ENCODE measurements around the gene GDI1.

The GDI1 gene

DNA sequence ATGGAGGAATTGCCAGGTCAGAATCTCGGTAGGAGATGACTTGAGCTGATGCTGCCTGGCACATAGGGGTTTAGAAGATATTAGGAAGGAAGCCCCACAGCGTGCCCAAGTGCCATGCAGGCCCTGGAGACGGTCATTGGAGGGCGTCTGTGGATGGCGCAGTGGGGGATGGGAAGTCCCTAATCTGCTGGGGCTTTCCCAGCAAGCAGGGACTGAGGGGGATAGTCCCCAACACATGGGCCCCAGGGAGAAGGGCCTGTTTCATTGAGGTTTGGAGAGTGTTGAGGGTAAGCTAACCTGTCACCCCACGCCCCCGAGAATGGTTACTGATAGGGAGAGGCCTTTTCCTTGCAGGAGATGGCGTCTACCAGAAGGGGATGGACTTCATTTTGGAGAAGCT is 17.8 kb upstream of the GDI1 start:
- in situ Hi-C loops (cut with HindIII; ENCODE audit: low pct_unique_long_range_greater_than_20kb, low sequenced_read_pairs): no loop called here

DNA sequence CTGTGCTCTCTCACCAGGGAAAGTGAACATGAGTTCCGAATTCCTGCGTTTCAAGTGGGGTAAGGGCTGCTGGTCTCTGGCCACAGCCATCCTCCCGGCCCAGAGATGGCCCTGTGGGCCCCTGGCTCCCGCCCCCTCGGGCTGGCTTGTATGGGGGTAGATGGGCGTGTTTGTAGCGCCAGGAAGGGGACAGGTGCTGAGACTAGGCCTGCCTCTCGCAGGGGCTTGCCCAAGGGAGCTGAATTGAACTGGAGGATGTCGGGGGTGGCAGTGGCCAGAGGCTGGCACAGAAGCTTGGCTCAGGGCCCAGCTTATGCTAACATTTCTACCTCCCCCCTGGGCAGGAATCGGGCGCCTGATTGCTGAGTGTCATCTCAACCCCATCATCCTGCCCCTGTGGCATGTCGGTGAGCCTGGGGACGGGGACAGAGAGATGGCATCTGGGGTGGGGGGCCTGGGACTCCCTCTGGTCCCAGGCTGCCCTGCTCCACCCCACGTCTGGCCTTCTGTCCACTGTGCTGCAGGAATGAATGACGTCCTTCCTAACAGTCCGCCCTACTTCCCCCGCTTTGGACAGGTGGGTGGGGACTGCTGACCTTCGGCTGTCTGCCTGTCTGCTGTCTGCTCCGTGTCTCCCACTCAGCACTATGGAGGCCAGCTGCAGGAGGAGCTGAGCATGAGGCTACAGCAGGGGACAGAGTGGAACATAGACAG is 17.1 kb upstream of the GDI1 start:
- no peak for DNase-seq (ENCODE audit: low read depth in 1 of 2, low spot score in 1 of 2)
- in situ Hi-C loops (cut with HindIII; ENCODE audit: low pct_unique_long_range_greater_than_20kb, low sequenced_read_pairs): no loop called here
- TF ChIP-seq JUND (IDR thresholded peaks at IDR 0.05; ENCODE audit: low read depth): no peak

More for the DNA sequence above, 17.8 kb upstream of the GDI1 start:
- no peak for TF ChIP-seq JUND (IDR thresholded peaks at IDR 0.05; ENCODE audit: low read depth)
- DNase-seq (ENCODE audit: low read depth in 1 of 2, low spot score in 1 of 2): no peak

DNA sequence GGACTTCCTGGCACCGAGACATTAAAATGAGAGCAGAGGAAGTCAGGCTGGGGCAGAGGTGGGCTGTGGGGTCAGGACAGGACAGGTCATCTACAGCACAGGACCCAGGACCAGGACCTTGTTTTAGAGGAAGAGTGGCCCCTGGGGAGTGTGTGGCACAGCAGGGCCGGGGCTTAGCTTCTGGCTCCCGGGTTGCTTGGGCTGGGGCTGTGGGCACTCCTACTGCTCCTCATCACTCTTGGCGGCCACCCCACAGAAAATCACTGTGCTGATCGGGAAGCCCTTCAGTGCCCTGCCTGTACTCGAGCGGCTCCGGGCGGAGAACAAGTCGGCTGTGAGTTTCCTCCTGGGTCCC is 16.6 kb upstream of the GDI1 start:
- in situ Hi-C loops (cut with HindIII; ENCODE audit: low pct_unique_long_range_greater_than_20kb, low sequenced_read_pairs): no loop called here
- DNase-seq (ENCODE audit: low read depth in 1 of 2, low spot score in 1 of 2): no peak
- TF ChIP-seq JUND (IDR thresholded peaks at IDR 0.05; ENCODE audit: low read depth): no peak

DNA sequence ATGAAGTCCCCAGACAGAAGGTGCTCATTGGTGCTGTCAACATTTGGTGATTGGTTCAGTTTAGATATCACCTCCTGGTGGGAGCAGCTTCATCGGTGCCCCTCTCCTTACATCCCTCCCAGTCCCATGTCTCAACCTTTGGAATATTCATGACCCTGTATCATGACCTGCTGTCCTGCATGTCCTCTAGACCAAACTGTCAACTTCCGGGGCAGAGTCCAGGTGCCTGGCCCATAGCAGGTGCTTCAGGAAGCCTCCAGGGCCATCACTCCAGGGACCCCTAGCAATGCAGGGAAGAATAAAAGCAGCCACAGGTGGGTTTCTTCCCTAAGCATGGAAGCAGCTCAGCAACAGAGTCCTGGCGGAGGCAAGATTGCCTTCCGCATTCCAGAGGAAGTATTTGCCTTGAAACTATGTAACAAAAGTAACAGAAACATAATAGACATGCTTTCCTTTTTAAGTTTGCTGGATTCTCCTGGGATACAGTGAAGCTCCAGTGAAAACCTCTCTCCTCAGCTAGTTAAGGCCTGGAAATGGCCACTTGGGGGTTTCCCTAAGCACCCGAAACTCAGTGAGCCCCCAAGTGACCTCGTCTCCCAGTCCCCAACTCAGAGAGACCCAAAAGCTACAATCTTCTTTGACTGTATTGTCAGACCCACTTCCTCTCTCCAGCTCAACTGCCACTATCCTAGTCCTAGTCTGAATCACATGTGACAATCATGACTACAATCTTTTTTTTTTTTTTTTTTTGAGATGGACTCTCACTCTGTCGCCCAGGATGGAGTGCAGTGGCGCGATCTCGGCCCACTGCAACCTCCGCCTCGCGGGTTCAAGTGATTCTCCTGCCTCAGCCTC is 9.8 kb upstream of the GDI1 start:
- in situ Hi-C loops (cut with HindIII; ENCODE audit: low pct_unique_long_range_greater_than_20kb, low sequenced_read_pairs): no loop called here
- DNase-seq (ENCODE audit: low read depth in 1 of 2, low spot score in 1 of 2): no peak
- no peak for TF ChIP-seq JUND (IDR thresholded peaks at IDR 0.05; ENCODE audit: low read depth)

DNA sequence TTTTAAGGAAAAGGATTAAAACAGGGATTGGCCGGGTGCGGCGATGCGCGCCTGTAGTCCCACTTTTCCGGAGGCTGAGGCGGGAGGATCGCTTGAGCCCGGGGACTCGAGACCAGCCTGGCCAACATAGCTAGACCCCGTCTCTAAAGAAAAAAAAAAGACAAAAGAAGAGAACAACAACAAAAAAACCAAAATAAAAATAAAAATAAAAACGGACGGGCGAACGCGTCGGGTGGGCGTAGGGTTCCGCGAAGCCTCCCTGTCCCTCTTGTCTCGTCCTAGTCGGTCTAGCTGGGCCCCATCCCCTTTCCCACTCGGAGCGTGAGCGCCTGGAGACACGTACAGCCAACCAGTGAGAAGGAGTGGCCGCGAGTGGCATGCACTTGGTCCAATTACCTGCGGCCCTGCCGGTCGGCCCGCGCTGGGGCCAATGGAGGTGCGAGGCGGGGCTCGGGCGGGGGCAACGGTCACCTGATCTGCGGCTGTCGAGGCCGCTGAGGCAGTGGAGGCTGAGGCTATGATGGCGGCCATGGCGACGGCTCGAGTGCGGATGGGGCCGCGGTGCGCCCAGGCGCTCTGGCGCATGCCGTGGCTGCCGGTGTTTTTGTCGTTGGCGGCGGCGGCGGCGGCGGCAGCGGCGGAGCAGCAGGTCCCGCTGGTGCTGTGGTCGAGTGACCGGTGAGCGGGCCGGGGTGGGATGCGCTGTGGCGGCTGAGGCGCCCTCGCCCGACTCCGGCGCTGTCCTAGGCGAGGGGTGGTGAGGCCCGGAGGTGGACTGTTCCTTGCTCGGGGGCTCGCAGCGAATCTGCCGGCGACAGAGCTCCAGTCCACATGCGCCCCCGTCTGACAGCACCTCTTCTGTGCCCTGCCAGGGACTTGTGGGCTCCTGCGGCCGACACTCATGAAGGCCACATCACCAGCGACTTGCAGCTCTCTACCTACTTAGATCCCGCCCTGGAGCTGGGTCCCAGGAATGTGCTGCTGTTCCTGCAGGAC is 8.5 kb upstream of the GDI1 start, which contains the start of gene ATP6AP1:
Gene ATP6AP1, plus strand, starts transcription at position 502 of the 996 bp plus-strand sequence. Its CDS starts 16 bp downstream, at position 518.
- TF ChIP-seq JUND (IDR thresholded peaks at IDR 0.05; ENCODE audit: low read depth): no peak
- in situ Hi-C loops (cut with HindIII; ENCODE audit: low pct_unique_long_range_greater_than_20kb, low sequenced_read_pairs): no loop called here
- peak; percentile 68 to 92 for DNase-seq (ENCODE audit: low read depth in 1 of 2, low spot score in 1 of 2)

DNA sequence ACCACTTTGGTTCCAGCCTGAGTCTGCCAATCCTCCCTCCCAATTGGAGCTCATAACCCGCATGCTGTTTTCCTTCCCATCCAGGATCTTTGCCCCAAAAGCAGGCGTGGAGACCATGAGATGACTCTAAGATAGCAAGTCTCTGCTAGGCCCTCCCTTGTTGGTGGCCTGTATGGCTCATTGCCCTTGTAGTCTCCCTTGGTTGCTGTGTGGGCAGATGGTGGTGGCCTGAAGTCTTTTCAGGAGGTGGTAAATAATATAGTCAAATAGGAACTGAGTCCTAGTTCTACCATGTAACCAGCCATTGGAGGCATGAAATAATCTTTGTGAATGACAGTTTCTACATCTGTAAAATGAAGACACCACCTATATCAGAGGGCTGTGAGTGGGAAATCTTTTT is 7.2 kb upstream of the GDI1 start:
- DNase-seq (ENCODE audit: low read depth in 1 of 2, low spot score in 1 of 2): no peak
- no peak for TF ChIP-seq JUND (IDR thresholded peaks at IDR 0.05; ENCODE audit: low read depth)
- in situ Hi-C loops (cut with HindIII; ENCODE audit: low pct_unique_long_range_greater_than_20kb, low sequenced_read_pairs): no loop called here

DNA sequence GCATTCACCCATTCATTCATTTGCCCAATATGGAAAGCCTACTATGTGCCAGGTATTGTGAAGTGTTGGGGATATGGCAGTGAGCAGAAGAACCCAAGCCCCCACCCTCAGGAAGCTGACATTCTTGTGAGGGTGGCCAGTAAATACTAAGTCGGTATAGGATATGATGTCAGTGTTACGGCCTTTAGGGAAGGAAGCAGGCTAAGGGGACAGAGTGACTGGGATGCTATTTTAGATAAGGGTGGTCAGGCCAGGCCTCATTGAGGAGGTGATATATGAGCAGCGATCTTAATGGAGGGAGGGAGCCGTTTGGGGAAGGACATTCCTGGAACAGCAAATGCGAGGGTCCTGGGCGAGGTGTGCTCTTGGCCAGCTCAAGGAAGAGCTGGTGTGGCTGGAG is 6.5 kb upstream of the GDI1 start:
- no peak for DNase-seq (ENCODE audit: low read depth in 1 of 2, low spot score in 1 of 2)
- no peak for TF ChIP-seq JUND (IDR thresholded peaks at IDR 0.05; ENCODE audit: low read depth)
- in situ Hi-C loops (cut with HindIII; ENCODE audit: low pct_unique_long_range_greater_than_20kb, low sequenced_read_pairs): no loop called here

DNA sequence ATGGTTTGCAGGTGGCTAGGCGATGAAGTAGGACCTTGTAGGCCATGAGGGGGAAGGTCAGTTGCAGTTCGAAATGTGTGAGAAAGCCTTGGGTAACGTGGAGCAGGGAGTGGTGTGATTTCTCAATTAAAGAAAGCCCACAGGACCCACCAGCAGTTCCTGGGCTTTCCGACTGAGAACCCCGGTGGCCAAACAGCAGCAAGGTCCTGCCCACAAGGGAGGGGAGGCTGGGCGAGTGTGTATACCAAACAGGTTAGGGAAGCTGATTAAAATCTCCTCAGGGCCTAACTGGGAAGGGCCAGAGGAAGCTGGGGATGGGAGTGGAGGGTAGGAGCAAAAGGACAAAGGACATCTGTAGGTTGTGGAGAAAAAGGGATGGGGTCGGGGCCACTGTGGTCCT is 6.0 kb upstream of the GDI1 start:
- in situ Hi-C loops (cut with HindIII; ENCODE audit: low pct_unique_long_range_greater_than_20kb, low sequenced_read_pairs): no loop called here

DNA sequence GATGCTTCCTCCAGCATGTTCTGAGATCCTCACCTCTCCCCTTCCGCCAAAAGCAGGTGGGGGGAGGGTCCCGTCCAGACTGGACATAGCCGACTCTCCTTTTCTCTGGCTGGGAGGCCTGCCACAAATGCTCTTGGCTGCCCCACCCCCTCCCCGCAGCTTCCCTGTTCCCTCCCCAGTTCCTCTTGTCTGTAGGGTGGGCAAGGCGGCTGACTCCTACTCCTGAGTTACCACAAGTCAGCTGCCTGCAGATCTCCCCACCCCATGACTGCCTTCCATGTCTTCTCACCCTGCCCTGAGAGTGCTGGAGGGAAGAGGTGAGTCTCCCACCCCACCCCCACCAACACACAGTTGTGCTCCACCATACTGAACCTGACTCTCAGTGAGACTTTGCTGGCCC is 5.6 kb upstream of the GDI1 start:
- no peak for DNase-seq (ENCODE audit: low read depth in 1 of 2, low spot score in 1 of 2)

More for the DNA sequence above, 6.0 kb upstream of the GDI1 start:
- no peak for TF ChIP-seq JUND (IDR thresholded peaks at IDR 0.05; ENCODE audit: low read depth)
- DNase-seq (ENCODE audit: low read depth in 1 of 2, low spot score in 1 of 2): peak; percentile 51 to 73

DNA sequence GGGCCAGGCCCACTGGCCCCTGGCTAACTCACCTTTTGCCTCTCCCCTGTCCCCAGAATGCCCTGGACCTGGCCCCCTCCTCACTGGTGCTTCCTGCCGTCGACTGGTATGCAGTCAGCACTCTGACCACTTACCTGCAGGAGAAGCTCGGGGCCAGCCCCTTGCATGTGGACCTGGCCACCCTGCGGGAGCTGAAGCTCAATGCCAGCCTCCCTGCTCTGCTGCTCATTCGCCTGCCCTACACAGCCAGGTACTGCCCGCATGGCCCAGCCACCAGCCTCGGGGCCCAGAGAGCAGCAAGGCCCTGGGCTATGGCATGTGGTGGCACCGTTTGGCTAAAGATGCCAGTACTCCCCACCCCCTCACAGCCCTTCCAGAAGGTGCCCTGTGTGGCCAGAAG is 4.7 kb upstream of the GDI1 start:
- TF ChIP-seq JUND (IDR thresholded peaks at IDR 0.05; ENCODE audit: low read depth): no peak
- in situ Hi-C loops (cut with HindIII; ENCODE audit: low pct_unique_long_range_greater_than_20kb, low sequenced_read_pairs): no loop called here
- no peak for DNase-seq (ENCODE audit: low read depth in 1 of 2, low spot score in 1 of 2)

More for the DNA sequence above, 5.6 kb upstream of the GDI1 start:
- in situ Hi-C loops (cut with HindIII; ENCODE audit: low pct_unique_long_range_greater_than_20kb, low sequenced_read_pairs): no loop called here
- no peak for TF ChIP-seq JUND (IDR thresholded peaks at IDR 0.05; ENCODE audit: low read depth)

DNA sequence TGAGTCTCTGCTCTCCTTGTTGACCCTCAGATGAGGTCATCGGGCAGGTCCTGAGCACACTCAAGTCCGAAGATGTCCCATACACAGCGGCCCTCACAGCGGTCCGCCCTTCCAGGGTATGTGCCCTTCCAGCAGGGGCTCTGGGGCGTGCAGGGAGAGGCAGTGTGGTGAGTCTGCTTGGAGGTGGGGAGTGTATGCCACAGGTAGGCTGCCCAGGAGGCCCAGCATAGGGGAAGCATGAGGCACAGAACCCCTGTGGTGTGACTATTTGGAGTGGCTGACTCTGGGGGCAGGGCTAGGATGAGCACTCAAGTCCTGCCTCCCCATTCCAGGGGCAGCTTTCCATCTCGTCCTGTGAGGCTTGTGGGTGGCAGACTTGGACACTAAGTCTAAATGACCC is 3.3 kb upstream of the GDI1 start:
- TF ChIP-seq JUND (IDR thresholded peaks at IDR 0.05; ENCODE audit: low read depth): no peak
- in situ Hi-C loops (cut with HindIII; ENCODE audit: low pct_unique_long_range_greater_than_20kb, low sequenced_read_pairs): no loop called here
- no peak for DNase-seq (ENCODE audit: low read depth in 1 of 2, low spot score in 1 of 2)

Data from T47D (cell line).